ENCODE data around the gene SLC35D2.

Gene SLC35D2

GRCh38 chr9:96398582-96399324 lies 15.2 kb upstream of the SLC35D2 start:
- H3K27ac ChIP-seq (ENCODE audit: low read depth, low read length) = peak overlapping the region; percentile 75
- H3K4me3 ChIP-seq (ENCODE audit: low read depth, low read length) = no peak overlapping the region
- H3K36me3 ChIP-seq (ENCODE audit: control insufficient read depth, insufficient read depth, low read length) = peaks cover 15% of the 10 kb centered on the region; the same call in 1 of the 2 replicates
- no peaks in the 10 kb centered on the region for H3K27me3 ChIP-seq (ENCODE audit: control insufficient read depth, insufficient read depth, low read length)
- H3K9ac ChIP-seq (ENCODE audit: low read depth, low read length) = no peak overlapping the region
- peaks cover 36% of the 10 kb centered on the region for H3K4me1 ChIP-seq (ENCODE audit: control insufficient read depth, insufficient read depth, low read length)
- H3K9me3 ChIP-seq (ENCODE audit: control insufficient read depth, insufficient read depth, low read length) = no peaks in the 10 kb centered on the region

GRCh38 chr9:96395964-96396363 lies 12.5 kb upstream of the SLC35D2 start:
- Histone ChIP-seq H3K36me3 (ENCODE audit: control insufficient read depth, insufficient read depth, low read length) (peaks cover 39% of the 10 kb centered on the region), H3K9ac (ENCODE audit: low read depth, low read length) (no peak overlapping the region), H3K4me1 (ENCODE audit: control insufficient read depth, insufficient read depth, low read length) (peaks cover 36% of the 10 kb centered on the region), H3K27me3 (ENCODE audit: control insufficient read depth, insufficient read depth, low read length) (no peaks in the 10 kb centered on the region), H3K27ac (ENCODE audit: low read depth, low read length) (no peak overlapping the region), H3K4me3 (ENCODE audit: low read depth, low read length) (no peak overlapping the region), H3K9me3 (ENCODE audit: control insufficient read depth, insufficient read depth, low read length) (no peaks in the 10 kb centered on the region)

DNA sequence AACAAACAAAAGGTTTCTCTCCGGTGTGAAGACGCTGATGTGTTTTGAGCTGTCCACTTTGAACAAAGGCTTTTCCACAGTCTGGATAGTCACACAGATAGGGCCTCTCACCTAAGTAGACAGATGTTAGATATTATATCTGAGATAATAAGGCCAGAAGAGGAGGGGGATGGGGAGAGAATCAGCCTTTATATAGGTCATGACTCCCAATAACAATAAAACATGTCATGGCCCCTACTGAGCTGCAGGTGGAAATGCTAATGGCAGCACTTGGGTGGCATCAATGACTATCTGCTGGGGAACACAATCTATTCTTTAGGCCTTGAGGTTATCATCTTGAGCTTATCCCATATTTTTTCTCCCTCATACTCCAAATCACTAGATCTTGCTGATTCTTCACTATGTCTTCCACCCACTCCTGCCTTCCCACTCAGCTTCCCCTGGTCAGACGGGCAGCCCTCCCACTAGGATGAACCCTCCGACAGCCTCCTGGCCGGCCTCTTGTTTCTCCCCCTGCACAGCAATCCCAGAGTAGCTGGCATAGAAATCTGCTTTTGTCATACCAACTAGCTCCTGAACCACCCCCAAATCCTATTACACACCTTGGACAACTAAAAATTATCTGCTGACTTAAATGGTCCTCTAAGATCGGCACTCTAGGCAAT lies 11.5 kb upstream of the SLC35D2 start:
- H3K27ac ChIP-seq (ENCODE audit: low read depth, low read length) = no peak overlapping the region
- no peak overlapping the region for H3K9ac ChIP-seq (ENCODE audit: low read depth, low read length)
- no peaks in the 10 kb centered on the region for H3K9me3 ChIP-seq (ENCODE audit: control insufficient read depth, insufficient read depth, low read length)
- peaks cover 35% of the 10 kb centered on the region for H3K4me1 ChIP-seq (ENCODE audit: control insufficient read depth, insufficient read depth, low read length)
- no peaks in the 10 kb centered on the region for H3K27me3 ChIP-seq (ENCODE audit: control insufficient read depth, insufficient read depth, low read length)
- H3K36me3 ChIP-seq (ENCODE audit: control insufficient read depth, insufficient read depth, low read length) = peaks cover 49% of the 10 kb centered on the region
- H3K4me3 ChIP-seq (ENCODE audit: low read depth, low read length) = no peak overlapping the region

GRCh38 chr9:96392263-96392662 lies 8.8 kb upstream of the SLC35D2 start:
- H3K27me3 ChIP-seq (ENCODE audit: control insufficient read depth, insufficient read depth, low read length) = no peaks in the 10 kb centered on the region
- no peak overlapping the region for H3K9ac ChIP-seq (ENCODE audit: low read depth, low read length)
- H3K36me3 ChIP-seq (ENCODE audit: control insufficient read depth, insufficient read depth, low read length) = peaks cover 71% of the 10 kb centered on the region
- no peak overlapping the region for H3K27ac ChIP-seq (ENCODE audit: low read depth, low read length)
- H3K4me3 ChIP-seq (ENCODE audit: low read depth, low read length) = no peak overlapping the region
- H3K4me1 ChIP-seq (ENCODE audit: control insufficient read depth, insufficient read depth, low read length) = peaks cover 24% of the 10 kb centered on the region
- H3K9me3 ChIP-seq (ENCODE audit: control insufficient read depth, insufficient read depth, low read length) = no peaks in the 10 kb centered on the region

GRCh38 chr9:96391021-96391765 lies 7.7 kb upstream of the SLC35D2 start:
- H3K36me3 ChIP-seq (ENCODE audit: control insufficient read depth, insufficient read depth, low read length) = peaks cover 78% of the 10 kb centered on the region
- H3K9ac ChIP-seq (ENCODE audit: low read depth, low read length) = no peak overlapping the region
- no peaks in the 10 kb centered on the region for H3K27me3 ChIP-seq (ENCODE audit: control insufficient read depth, insufficient read depth, low read length)
- no peaks in the 10 kb centered on the region for H3K9me3 ChIP-seq (ENCODE audit: control insufficient read depth, insufficient read depth, low read length)
- no peak overlapping the region for H3K27ac ChIP-seq (ENCODE audit: low read depth, low read length)
- no peak overlapping the region for H3K4me3 ChIP-seq (ENCODE audit: low read depth, low read length)
- peaks cover 20% of the 10 kb centered on the region for H3K4me1 ChIP-seq (ENCODE audit: control insufficient read depth, insufficient read depth, low read length)

DNA sequence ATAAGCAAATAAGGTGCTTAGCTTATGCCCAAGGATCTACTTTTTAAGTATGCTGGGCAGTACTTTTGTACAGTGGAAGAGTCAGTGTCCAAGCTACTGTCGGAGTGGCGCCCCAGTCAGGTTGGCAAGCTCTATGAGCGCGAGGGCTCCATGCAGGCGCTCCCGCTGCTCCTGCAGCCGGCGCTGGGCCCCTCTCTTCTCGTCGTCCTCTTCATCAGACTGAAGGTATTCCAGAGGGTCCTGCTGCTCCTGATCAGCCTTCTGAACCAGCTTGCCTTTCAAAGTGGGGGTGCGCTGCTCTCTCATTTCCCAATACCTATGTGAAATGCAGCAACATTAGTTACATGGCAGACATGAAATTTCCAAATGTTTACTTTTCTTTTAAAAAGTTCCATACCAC lies 4.6 kb upstream of the SLC35D2 start:
- Histone ChIP-seq H3K9ac (ENCODE audit: low read depth, low read length) (no peak overlapping the region), H3K36me3 (ENCODE audit: control insufficient read depth, insufficient read depth, low read length) (peaks cover 77% of the 10 kb centered on the region), H3K27me3 (ENCODE audit: control insufficient read depth, insufficient read depth, low read length) (no peaks in the 10 kb centered on the region), H3K9me3 (ENCODE audit: control insufficient read depth, insufficient read depth, low read length) (no peaks in the 10 kb centered on the region), H3K27ac (ENCODE audit: low read depth, low read length) (no peak overlapping the region), H3K4me3 (ENCODE audit: low read depth, low read length) (no peak overlapping the region), H3K4me1 (ENCODE audit: control insufficient read depth, insufficient read depth, low read length) (peaks cover 4% of the 10 kb centered on the region; the same call in 1 of the 2 replicates)

DNA sequence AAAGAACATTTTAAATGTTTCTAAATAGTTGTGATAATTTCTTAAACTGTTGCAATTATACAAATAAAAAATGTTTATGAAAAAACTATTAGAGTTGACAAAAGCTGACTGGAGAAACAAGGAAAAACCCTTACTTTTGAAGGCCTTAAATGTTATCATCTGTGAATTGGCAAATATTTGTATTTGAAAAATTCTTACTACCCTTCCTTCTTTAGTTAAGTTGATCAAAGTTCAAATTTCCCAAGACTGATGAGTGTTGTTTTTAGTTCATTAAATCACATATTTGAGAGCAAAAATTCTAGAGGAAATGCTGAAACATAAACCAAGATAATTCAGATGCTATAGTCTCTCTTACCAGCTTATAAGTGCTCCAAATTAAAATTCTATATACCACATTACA lies 2.6 kb upstream of the SLC35D2 start:
- Histone ChIP-seq H3K9ac (ENCODE audit: low read depth, low read length) (no peak overlapping the region), H3K27me3 (ENCODE audit: control insufficient read depth, insufficient read depth, low read length) (no peaks in the 10 kb centered on the region), H3K4me3 (ENCODE audit: low read depth, low read length) (no peak overlapping the region), H3K9me3 (ENCODE audit: control insufficient read depth, insufficient read depth, low read length) (no peaks in the 10 kb centered on the region), H3K36me3 (ENCODE audit: control insufficient read depth, insufficient read depth, low read length) (peaks cover 57% of the 10 kb centered on the region), H3K4me1 (ENCODE audit: control insufficient read depth, insufficient read depth, low read length) (peaks cover 9% of the 10 kb centered on the region; the same call in 1 of the 2 replicates), H3K27ac (ENCODE audit: low read depth, low read length) (no peak overlapping the region)

- peak overlapping the region; percentile 54 for H3K4me3 ChIP-seq (ENCODE audit: low read depth, low read length)
- H3K27me3 ChIP-seq (ENCODE audit: control insufficient read depth, insufficient read depth, low read length) = no peaks in the 10 kb centered on the region
- peaks cover 27% of the 10 kb centered on the region for H3K36me3 ChIP-seq (ENCODE audit: control insufficient read depth, insufficient read depth, low read length)
- peak overlapping the region; percentile 4; the same call in 1 of the 2 replicates for H3K9ac ChIP-seq (ENCODE audit: low read depth, low read length)
- peak overlapping the region; percentile 65 for H3K27ac ChIP-seq (ENCODE audit: low read depth, low read length)
- peaks cover 9% of the 10 kb centered on the region; the same call in 1 of the 2 replicates for H3K4me1 ChIP-seq (ENCODE audit: control insufficient read depth, insufficient read depth, low read length)
- H3K9me3 ChIP-seq (ENCODE audit: control insufficient read depth, insufficient read depth, low read length) = no peaks in the 10 kb centered on the region
Measured at GRCh38 chr9:96382839-96383164, 709 bp downstream of the SLC35D2 start.

- Histone ChIP-seq H3K9ac (ENCODE audit: low read depth, low read length) (no peak overlapping the region), H3K4me3 (ENCODE audit: low read depth, low read length) (no peak overlapping the region), H3K9me3 (ENCODE audit: control insufficient read depth, insufficient read depth, low read length) (no peaks in the 10 kb centered on the region), H3K27ac (ENCODE audit: low read depth, low read length) (no peak overlapping the region), H3K4me1 (ENCODE audit: control insufficient read depth, insufficient read depth, low read length) (peaks cover 10% of the 10 kb centered on the region; the same call in 1 of the 2 replicates), H3K27me3 (ENCODE audit: control insufficient read depth, insufficient read depth, low read length) (no peaks in the 10 kb centered on the region), H3K36me3 (ENCODE audit: control insufficient read depth, insufficient read depth, low read length) (peaks cover 21% of the 10 kb centered on the region)
Measured at GRCh38 chr9:96382175-96382574, 1.3 kb downstream of the SLC35D2 start.

DNA sequence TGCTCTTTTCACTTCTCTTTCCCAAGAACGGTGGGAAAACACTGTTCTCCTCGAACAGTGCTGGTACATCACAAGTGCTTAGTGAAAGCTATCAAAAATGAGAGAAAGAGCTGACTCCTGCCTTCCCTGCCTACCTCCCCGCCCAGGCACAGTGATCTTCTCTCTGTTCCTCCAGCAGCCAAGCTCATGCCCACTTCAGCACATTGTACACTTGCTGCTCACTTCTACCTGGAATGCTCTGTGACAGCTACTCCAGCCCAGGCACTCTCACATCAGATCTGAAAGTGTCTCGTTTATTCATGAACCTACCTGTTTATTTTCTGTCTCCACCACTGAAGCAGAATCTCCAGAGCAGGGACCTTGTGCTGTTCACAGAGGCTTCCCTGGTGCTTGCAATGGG lies 1.8 kb downstream of the SLC35D2 start:
- H3K9ac ChIP-seq (ENCODE audit: low read depth, low read length) = no peak overlapping the region
- no peak overlapping the region for H3K27ac ChIP-seq (ENCODE audit: low read depth, low read length)
- H3K4me1 ChIP-seq (ENCODE audit: control insufficient read depth, insufficient read depth, low read length) = peaks cover 14% of the 10 kb centered on the region; the same call in 1 of the 2 replicates
- no peak overlapping the region for H3K4me3 ChIP-seq (ENCODE audit: low read depth, low read length)
- H3K9me3 ChIP-seq (ENCODE audit: control insufficient read depth, insufficient read depth, low read length) = no peaks in the 10 kb centered on the region
- H3K36me3 ChIP-seq (ENCODE audit: control insufficient read depth, insufficient read depth, low read length) = peaks cover 16% of the 10 kb centered on the region
- H3K27me3 ChIP-seq (ENCODE audit: control insufficient read depth, insufficient read depth, low read length) = no peaks in the 10 kb centered on the region

GRCh38 chr9:96381125-96381524 lies 2.4 kb downstream of the SLC35D2 start:
- Histone ChIP-seq H3K9ac (ENCODE audit: low read depth, low read length) (no peak overlapping the region), H3K4me1 (ENCODE audit: control insufficient read depth, insufficient read depth, low read length) (peaks cover 14% of the 10 kb centered on the region; the same call in 1 of the 2 replicates), H3K9me3 (ENCODE audit: control insufficient read depth, insufficient read depth, low read length) (no peaks in the 10 kb centered on the region), H3K4me3 (ENCODE audit: low read depth, low read length) (no peak overlapping the region), H3K27me3 (ENCODE audit: control insufficient read depth, insufficient read depth, low read length) (no peaks in the 10 kb centered on the region), H3K27ac (ENCODE audit: low read depth, low read length) (no peak overlapping the region), H3K36me3 (ENCODE audit: control insufficient read depth, insufficient read depth, low read length) (peaks cover 10% of the 10 kb centered on the region)

Measured in HUES48 (cell line).